ENCODE results near the gene NR5A2. TPM values are rescaled to one million over a fixed set of nuclear protein-coding genes. Genes with fewer than 3 reads are reported as not detected.

The NR5A2 gene
- total RNA-seq, 6 donors from 2014 or later, result under 0.01 to 7.8 (median 2.1) TPM

DNA sequence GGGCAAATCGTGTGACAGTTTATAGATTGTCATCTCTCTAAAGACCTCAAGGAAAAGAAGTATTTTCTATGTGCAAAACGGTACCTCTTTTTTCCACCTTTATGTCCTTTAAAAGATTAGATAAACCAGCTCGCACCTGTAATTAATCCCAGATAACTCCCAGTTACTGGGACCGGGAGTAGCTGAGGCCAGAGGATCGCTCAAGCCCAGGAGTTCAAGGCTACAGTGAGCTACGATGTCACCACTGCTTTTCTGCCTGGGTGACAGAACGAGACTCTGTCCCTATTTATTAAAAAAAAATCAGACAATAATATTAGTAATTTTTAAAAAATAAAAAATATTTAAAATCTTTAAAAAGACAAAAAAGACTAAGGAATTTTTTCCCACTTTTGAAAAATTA, 141.4 kb downstream of the NR5A2 start:
- ATAC-seq (ENCODE audit: low FRiP score in 2 of 2) (no peak), DNase-seq (no peak)
- Histone ChIP-seq H3K4me3 (no peak overlapping the region), H3K36me3 (no peaks in the 10 kb centered on the region), H3K27me3 (no peaks in the 10 kb centered on the region), H3K4me1 (no peaks in the 10 kb centered on the region), H3K27ac (no peak overlapping the region), H3K9me3 (no peaks in the 10 kb centered on the region)
- 88 to 93% methylated on average over 7 of the region's 7 CpGs for WGBS, 2 donors
- TF ChIP-seq, protein P1, sequence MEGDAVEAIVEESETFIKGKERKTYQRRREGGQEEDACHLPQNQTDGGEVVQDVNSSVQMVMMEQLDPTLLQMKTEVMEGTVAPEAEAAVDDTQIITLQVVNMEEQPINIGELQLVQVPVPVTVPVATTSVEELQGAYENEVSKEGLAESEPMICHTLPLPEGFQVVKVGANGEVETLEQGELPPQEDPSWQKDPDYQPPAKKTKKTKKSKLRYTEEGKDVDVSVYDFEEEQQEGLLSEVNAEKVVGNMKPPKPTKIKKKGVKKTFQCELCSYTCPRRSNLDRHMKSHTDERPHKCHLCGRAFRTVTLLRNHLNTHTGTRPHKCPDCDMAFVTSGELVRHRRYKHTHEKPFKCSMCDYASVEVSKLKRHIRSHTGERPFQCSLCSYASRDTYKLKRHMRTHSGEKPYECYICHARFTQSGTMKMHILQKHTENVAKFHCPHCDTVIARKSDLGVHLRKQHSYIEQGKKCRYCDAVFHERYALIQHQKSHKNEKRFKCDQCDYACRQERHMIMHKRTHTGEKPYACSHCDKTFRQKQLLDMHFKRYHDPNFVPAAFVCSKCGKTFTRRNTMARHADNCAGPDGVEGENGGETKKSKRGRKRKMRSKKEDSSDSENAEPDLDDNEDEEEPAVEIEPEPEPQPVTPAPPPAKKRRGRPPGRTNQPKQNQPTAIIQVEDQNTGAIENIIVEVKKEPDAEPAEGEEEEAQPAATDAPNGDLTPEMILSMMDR (IDR thresholded peaks at IDR 0.05), result no peak

DNA sequence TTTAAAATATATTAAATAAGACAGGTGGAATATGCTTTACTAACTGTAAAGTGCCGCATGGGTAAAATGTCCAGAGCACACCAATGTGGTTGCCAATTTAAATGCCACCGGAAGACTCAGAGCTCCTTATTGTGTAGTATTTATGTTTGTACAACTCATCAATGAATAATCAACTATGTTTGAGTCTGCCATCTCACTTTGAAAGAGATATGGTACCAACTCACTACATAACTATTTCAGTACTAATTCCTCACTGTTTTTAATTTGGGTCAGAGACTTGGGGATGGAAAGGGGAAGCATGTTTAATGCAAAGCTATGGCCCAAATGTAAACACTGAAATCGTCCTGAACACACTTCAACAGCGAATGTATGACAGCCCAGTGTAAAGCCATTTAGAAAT, 144.8 kb downstream of the NR5A2 start:
- ATAC-seq (ENCODE audit: low FRiP score in 2 of 2) (no peak), DNase-seq (no peak)
- TF ChIP-seq, protein P1 (IDR thresholded peaks at IDR 0.05), result no peak
- TF ChIP-seq POLR2A (IDR thresholded peaks at IDR 0.05), result no peak
- TF ChIP-seq EP300 (IDR thresholded peaks at IDR 0.05), result no peak
- no peak for TF ChIP-seq POLR2AphosphoS5 (IDR thresholded peaks at IDR 0.05)
- no peaks in the 10 kb centered on the region for H3K36me3 ChIP-seq
- no peak overlapping the region for H3K4me3 ChIP-seq
- H3K4me1 ChIP-seq, result no peaks in the 10 kb centered on the region
- H3K27ac ChIP-seq, result no peak overlapping the region
- H3K27me3 ChIP-seq, result no peaks in the 10 kb centered on the region
- 69 to 73% methylated on average over 4 of the region's 4 CpGs for WGBS, 2 donors
- no peaks in the 10 kb centered on the region for H3K9me3 ChIP-seq

DNA sequence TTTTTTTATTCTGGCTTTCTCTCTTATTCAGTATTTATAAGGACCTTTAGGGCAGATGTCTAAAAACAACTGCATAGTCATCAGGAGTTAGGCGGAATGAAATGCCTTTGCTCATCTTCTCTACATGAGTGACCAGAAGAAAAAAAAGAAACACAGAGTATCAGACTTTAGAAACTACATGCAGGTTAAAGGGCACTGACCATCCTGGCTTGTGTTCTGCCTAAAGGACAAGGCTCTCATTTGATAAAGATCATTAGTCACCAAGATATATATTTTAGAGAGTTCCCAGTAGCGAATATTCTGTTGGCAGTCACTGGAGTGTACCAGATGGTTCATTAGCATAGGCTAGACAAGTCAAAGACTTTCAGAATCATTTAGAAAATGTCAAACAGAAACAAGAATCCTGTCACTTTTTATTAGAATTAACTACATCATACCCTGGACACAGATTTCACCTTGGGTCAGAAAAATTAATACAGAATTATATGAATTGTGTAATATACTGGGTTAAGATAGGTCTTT, 145.6 kb downstream of the NR5A2 start:
- DNase-seq, result no peak
- H3K4me3 ChIP-seq, result no peak overlapping the region
- TF ChIP-seq POLR2AphosphoS5 (IDR thresholded peaks at IDR 0.05) (no peak), EP300 (IDR thresholded peaks at IDR 0.05) (no peak), POLR2A (IDR thresholded peaks at IDR 0.05) (no peak)
- TF ChIP-seq, protein P1 (IDR thresholded peaks at IDR 0.05), result no peak

DNA sequence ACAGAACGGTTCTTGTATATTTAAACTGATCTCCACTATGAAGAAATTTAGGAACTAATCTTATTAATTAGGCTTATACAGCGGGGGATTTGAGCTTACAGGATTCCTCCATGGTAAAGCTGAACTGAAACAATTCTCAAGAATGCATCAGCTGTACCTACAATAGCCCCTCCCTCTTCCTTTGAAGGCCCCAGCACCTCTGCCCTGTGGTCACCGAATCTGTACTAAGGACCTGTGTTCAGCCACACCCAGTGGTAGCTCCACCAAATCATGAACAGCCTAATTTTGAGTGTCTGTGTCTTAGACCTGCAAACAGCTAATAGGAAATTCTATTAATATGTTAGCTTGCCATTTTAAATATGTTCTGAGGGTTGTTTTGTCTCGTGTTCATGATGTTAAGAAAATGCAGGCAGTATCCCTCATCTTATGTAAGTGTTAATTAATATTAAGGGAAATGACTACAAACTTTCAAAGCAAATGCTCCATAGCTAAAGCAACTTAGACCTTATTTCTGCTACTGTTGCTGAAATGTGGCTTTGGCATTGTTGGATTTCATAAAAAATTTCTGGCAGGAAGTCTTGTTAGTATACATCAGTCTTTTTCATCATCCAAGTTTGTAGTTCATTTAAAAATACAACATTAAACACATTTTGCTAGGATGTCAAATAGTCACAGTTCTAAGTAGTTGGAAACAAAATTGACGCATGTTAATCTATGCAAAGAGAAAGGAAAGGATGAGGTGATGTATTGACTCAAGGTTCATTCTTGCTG, 147.2 kb downstream of the NR5A2 start:
- Histone ChIP-seq H3K9me3 (no peaks in the 10 kb centered on the region), H3K4me1 (peaks cover 0 to 3% (median 0%) of the 10 kb centered on the region in 4 donors), H3K27me3 (no peaks in the 10 kb centered on the region), H3K36me3 (no peaks in the 10 kb centered on the region), H3K27ac (no peak overlapping the region), H3K4me3 (no peak overlapping the region)
- no peak for TF ChIP-seq EP300 (IDR thresholded peaks at IDR 0.05)
- no peak for TF ChIP-seq POLR2A (IDR thresholded peaks at IDR 0.05)
- TF ChIP-seq, protein P1 (IDR thresholded peaks at IDR 0.05), result no peak
- TF ChIP-seq POLR2AphosphoS5 (IDR thresholded peaks at IDR 0.05), result no peak
- DNase-seq, result no peak
- no peak for ATAC-seq (ENCODE audit: low FRiP score in 2 of 2)
- WGBS, 2 donors, result 82 to 88% methylated on average over 5 of the region's 5 CpGs

More for the DNA sequence above, 145.6 kb downstream of the NR5A2 start:
- Histone ChIP-seq H3K9me3 (no peaks in the 10 kb centered on the region), H3K36me3 (no peaks in the 10 kb centered on the region), H3K4me1 (no peaks in the 10 kb centered on the region), H3K27me3 (no peaks in the 10 kb centered on the region), H3K27ac (no peak overlapping the region)
- 52 to 69% methylated on average over 2 of the region's 2 CpGs for WGBS, 2 donors
- no peak for ATAC-seq (ENCODE audit: low FRiP score in 2 of 2)

DNA sequence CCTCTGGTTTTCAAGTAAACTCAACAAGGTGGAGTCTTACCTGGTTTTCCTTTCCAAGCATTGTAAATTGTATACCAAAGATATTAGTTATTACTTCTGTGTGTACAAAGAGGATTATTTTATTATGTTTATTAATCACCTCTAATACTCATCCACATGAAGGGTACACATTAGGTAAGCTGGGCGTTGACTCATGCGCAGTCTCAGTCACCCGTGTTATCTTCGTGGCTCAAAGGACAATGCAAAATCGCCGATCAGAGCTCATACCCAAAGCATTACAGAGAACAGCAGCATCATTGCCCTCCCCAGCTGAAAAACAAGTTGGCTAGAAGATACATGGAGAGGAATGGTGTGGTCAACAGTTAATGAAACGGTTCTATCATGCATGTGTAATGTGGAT, 148.7 kb downstream of the NR5A2 start:
- 90 to 91% methylated on average over 7 of the region's 7 CpGs for WGBS, 2 donors

More for the DNA sequence above, 148.7 kb downstream of the NR5A2 start:
- H3K4me1 ChIP-seq, result peaks cover 0 to 3% (median 0%) of the 10 kb centered on the region in 4 donors
- TF ChIP-seq EP300 (IDR thresholded peaks at IDR 0.05) (no peak), POLR2AphosphoS5 (IDR thresholded peaks at IDR 0.05) (no peak), POLR2A (IDR thresholded peaks at IDR 0.05) (no peak)
- TF ChIP-seq, protein P1 (IDR thresholded peaks at IDR 0.05), result no peak
- H3K27ac ChIP-seq, result no peak overlapping the region
- no peaks in the 10 kb centered on the region for H3K27me3 ChIP-seq
- H3K4me3 ChIP-seq, result no peak overlapping the region
- H3K36me3 ChIP-seq, result no peaks in the 10 kb centered on the region
- H3K9me3 ChIP-seq, result no peaks in the 10 kb centered on the region
- DNase-seq, result no peak
- no peak for ATAC-seq (ENCODE audit: low FRiP score in 2 of 2)
